AG09319 (cell line): ENCODE measurements around the gene PLAC8L1.
A peak's percentile ranks its signal among the peaks of the same experiment; 100 is the strongest.

Experiments used
- DNase-seq: peaks from one replicate; pipeline ENCODE4 v3.0.0-alpha.2; 2010; ENCODE audit warnings: low read depth; ENCODE audit errors: extremely low read depth
- CTCF ChIP-seq: IDR thresholded peaks from 2 replicates; pipeline ENCODE4 v1.5.1; 2011; ENCODE audit warnings: low read depth, mild to moderate bottlenecking, inconsistent platforms, low read length, moderate library complexity

PLAC8L1 gene

GRCh38 chr5:146055432-146055831 is 49.9 kb downstream of the PLAC8L1 start:
- DNase-seq: no peak
- no peak for TF ChIP-seq CTCF

GRCh38 chr5:146052780-146053179 is 52.6 kb downstream of the PLAC8L1 start:
- no peak for DNase-seq
- peak; percentile 4 for TF ChIP-seq CTCF

- DNase-seq: no peak
Observed at GRCh38 chr5:146051678-146052077, 53.7 kb downstream of the PLAC8L1 start.

GRCh38 chr5:146050086-146050485 is 55.3 kb downstream of the PLAC8L1 start:
- DNase-seq: no peak
- no peak for TF ChIP-seq CTCF

More at GRCh38 chr5:146051678-146052077, 53.7 kb downstream of the PLAC8L1 start:
- no peak for TF ChIP-seq CTCF

- TF ChIP-seq CTCF: no peak
- DNase-seq: no peak
Observed at GRCh38 chr5:146049704-146050026, 55.7 kb downstream of the PLAC8L1 start.

- TF ChIP-seq CTCF: peak; percentile 80
- peak; percentile 44 for DNase-seq
Observed at GRCh38 chr5:146048994-146049703, 56.2 kb downstream of the PLAC8L1 start.

- no peak for DNase-seq
- no peak for TF ChIP-seq CTCF
Observed at GRCh38 chr5:146047396-146047795, 58.0 kb downstream of the PLAC8L1 start.
